H1 (cell line): ENCODE measurements around the gene ZNF548. TPM values are rescaled to one million over a fixed set of nuclear protein-coding genes. Genes with fewer than 3 reads are reported as not detected.

Source experiments
- CBX8 ChIP-seq: fragments of 300-800, 300-1000 bp; sonication (generic); IDR thresholded peaks from 2 replicates; pipeline ENCODE4 v1.7.1; 2016; ENCODE audit warnings: low read depth, low read length, borderline replicate concordance
- CEBPB ChIP-seq: IDR thresholded peaks from 2 replicates; pipeline ENCODE4 v1.6.1; 2012; ENCODE audit warnings: low read depth, low read length
- FOSL1 ChIP-seq: IDR thresholded peaks from 2 replicates; pipeline ENCODE4 v1.6.1; 2011; ENCODE audit warnings: mild to moderate bottlenecking, low read depth, low read length, moderate library complexity; ENCODE audit not compliant: insufficient read depth
- POLR2AphosphoS5 ChIP-seq: IDR thresholded peaks from 2 replicates; pipeline ENCODE4 v1.6.1; 2011; ENCODE audit warnings: low read depth, low read length
- RBBP5 ChIP-seq: IDR thresholded peaks from 2 replicates; pipeline ENCODE4 v1.7.1; 2012; ENCODE audit warnings: low read depth, mild to moderate bottlenecking, inconsistent platforms, low read length, moderate library complexity, borderline replicate concordance
- SIN3A ChIP-seq, 2 experiments: IDR thresholded peaks in 1 of 2; conservative IDR thresholded peaks in 1 of 2; 2 replicates each; pipeline ENCODE4 v1.6.1; 2011 to 2012; ENCODE audit warnings: low read length in 2 of 2, improper control_type of control experiment in 1 of 2, low read depth in 1 of 2, mild to moderate bottlenecking in 1 of 2
- SP1 ChIP-seq: IDR thresholded peaks from 2 replicates; pipeline ENCODE4 v1.6.1; 2011; ENCODE audit warnings: low read depth, low read length
- SP2 ChIP-seq: IDR thresholded peaks from 2 replicates; pipeline ENCODE4 v1.6.1; 2012; ENCODE audit warnings: mild to moderate bottlenecking, low read length, inconsistent platforms
- TCF12 ChIP-seq: IDR thresholded peaks from 2 replicates; pipeline ENCODE4 v1.6.1; 2011; ENCODE audit warnings: low read depth, mild to moderate bottlenecking, low read length
- YY1 ChIP-seq: IDR thresholded peaks from 2 replicates; pipeline ENCODE4 v1.6.1; 2011; ENCODE audit warnings: low read depth, mild to moderate bottlenecking, low read length
- polyA plus RNA-seq, 7 experiments: library from polyadenylated mRNA; depleted of rRNA in 3 of 7; stranded (reverse) in 5 of 7; unstranded in 2 of 7; fragments of >200 nt in 5 of 7; fragments of 200-250 nt in 2 of 7; gene quantifications; 1 replicate in 5 of 7; 2 replicates in 1 of 7; 4 replicates in 1 of 7; pipeline versions ENCODE4 v1.2.1 to v1.2.3, GENCODE V29; 2011 to 2013; ENCODE audit warnings: missing spikeins in 2 of 7, mixed read lengths in 2 of 7
- total RNA-seq: library from RNA; stranded (reverse); fragmentation: NEBNext Ultra II Directional; extraction: Animal tissue kit (Norgen Biotek cat#: 25700); gene quantifications from 2 replicates; pipeline ENCODE4 v1.2.1, GENCODE V29; 2021
- TF ChIP-seq, protein P1 (sequence below): fragments of 300-600 bp; sonication (generic); IDR thresholded peaks from 2 replicates; pipeline ENCODE4 v1.7.1; 2012; ENCODE audit warnings: low read length, moderate library complexity, mild to moderate bottlenecking, inconsistent platforms; ENCODE audit not compliant: insufficient replicate concordance
- TF ChIP-seq, protein P2 (sequence below): IDR thresholded peaks from 2 replicates; pipeline ENCODE4 v1.6.1; 2011; ENCODE audit warnings: low read length, improper control_type of control experiment

Gene ZNF548
- total and polyA plus RNA-seq, 2 of the 8 experiments (the other 6 are each of a cell fraction or from before 2014, with no cell fraction given), result 7.4 to 9.9 TPM

DNA sequence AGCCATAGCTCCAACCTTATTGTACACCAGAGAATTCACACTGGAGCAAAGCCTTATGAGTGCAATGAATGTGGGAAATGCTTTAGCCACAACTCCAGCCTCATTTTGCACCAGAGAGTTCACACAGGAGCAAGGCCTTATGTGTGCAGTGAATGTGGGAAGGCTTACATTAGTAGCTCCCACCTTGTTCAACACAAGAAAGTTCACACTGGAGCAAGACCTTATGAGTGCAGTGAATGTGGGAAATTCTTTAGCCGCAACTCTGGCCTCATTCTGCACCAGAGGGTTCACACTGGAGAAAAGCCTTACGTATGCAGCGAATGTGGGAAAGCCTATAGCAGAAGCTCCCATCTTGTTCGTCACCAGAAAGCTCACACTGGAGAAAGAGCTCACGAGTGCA is 32.2 kb upstream of the ZNF548 start (continued):
- TF ChIP-seq, protein P1, sequence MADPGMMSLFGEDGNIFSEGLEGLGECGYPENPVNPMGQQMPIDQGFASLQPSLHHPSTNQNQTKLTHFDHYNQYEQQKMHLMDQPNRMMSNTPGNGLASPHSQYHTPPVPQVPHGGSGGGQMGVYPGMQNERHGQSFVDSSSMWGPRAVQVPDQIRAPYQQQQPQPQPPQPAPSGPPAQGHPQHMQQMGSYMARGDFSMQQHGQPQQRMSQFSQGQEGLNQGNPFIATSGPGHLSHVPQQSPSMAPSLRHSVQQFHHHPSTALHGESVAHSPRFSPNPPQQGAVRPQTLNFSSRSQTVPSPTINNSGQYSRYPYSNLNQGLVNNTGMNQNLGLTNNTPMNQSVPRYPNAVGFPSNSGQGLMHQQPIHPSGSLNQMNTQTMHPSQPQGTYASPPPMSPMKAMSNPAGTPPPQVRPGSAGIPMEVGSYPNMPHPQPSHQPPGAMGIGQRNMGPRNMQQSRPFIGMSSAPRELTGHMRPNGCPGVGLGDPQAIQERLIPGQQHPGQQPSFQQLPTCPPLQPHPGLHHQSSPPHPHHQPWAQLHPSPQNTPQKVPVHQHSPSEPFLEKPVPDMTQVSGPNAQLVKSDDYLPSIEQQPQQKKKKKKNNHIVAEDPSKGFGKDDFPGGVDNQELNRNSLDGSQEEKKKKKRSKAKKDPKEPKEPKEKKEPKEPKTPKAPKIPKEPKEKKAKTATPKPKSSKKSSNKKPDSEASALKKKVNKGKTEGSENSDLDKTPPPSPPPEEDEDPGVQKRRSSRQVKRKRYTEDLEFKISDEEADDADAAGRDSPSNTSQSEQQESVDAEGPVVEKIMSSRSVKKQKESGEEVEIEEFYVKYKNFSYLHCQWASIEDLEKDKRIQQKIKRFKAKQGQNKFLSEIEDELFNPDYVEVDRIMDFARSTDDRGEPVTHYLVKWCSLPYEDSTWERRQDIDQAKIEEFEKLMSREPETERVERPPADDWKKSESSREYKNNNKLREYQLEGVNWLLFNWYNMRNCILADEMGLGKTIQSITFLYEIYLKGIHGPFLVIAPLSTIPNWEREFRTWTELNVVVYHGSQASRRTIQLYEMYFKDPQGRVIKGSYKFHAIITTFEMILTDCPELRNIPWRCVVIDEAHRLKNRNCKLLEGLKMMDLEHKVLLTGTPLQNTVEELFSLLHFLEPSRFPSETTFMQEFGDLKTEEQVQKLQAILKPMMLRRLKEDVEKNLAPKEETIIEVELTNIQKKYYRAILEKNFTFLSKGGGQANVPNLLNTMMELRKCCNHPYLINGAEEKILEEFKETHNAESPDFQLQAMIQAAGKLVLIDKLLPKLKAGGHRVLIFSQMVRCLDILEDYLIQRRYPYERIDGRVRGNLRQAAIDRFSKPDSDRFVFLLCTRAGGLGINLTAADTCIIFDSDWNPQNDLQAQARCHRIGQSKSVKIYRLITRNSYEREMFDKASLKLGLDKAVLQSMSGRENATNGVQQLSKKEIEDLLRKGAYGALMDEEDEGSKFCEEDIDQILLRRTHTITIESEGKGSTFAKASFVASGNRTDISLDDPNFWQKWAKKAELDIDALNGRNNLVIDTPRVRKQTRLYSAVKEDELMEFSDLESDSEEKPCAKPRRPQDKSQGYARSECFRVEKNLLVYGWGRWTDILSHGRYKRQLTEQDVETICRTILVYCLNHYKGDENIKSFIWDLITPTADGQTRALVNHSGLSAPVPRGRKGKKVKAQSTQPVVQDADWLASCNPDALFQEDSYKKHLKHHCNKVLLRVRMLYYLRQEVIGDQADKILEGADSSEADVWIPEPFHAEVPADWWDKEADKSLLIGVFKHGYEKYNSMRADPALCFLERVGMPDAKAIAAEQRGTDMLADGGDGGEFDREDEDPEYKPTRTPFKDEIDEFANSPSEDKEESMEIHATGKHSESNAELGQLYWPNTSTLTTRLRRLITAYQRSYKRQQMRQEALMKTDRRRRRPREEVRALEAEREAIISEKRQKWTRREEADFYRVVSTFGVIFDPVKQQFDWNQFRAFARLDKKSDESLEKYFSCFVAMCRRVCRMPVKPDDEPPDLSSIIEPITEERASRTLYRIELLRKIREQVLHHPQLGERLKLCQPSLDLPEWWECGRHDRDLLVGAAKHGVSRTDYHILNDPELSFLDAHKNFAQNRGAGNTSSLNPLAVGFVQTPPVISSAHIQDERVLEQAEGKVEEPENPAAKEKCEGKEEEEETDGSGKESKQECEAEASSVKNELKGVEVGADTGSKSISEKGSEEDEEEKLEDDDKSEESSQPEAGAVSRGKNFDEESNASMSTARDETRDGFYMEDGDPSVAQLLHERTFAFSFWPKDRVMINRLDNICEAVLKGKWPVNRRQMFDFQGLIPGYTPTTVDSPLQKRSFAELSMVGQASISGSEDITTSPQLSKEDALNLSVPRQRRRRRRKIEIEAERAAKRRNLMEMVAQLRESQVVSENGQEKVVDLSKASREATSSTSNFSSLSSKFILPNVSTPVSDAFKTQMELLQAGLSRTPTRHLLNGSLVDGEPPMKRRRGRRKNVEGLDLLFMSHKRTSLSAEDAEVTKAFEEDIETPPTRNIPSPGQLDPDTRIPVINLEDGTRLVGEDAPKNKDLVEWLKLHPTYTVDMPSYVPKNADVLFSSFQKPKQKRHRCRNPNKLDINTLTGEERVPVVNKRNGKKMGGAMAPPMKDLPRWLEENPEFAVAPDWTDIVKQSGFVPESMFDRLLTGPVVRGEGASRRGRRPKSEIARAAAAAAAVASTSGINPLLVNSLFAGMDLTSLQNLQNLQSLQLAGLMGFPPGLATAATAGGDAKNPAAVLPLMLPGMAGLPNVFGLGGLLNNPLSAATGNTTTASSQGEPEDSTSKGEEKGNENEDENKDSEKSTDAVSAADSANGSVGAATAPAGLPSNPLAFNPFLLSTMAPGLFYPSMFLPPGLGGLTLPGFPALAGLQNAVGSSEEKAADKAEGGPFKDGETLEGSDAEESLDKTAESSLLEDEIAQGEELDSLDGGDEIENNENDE, result no peak
- TF ChIP-seq TCF12 (no peak), SP1 (no peak), FOSL1 (no peak), SIN3A (conservative IDR thresholded peaks at IDR 0.05 in 1 of 2, IDR thresholded peaks at IDR 0.05 in 1 of 2; ENCODE audit: low read depth in 1 of 2, low read length in 2 of 2) (no peak), YY1 (no peak), CEBPB (no peak), RBBP5 (no peak), POLR2AphosphoS5 (no peak), SP2 (no peak), CBX8 (no peak)
- TF ChIP-seq, protein P2, sequence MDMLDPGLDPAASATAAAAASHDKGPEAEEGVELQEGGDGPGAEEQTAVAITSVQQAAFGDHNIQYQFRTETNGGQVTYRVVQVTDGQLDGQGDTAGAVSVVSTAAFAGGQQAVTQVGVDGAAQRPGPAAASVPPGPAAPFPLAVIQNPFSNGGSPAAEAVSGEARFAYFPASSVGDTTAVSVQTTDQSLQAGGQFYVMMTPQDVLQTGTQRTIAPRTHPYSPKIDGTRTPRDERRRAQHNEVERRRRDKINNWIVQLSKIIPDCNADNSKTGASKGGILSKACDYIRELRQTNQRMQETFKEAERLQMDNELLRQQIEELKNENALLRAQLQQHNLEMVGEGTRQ, result no peak
